ENCODE results near the gene EPS15. TPM values are rescaled to one million over a fixed set of nuclear protein-coding genes. Genes with fewer than 3 reads are reported as not detected.

EPS15 gene
- total and polyA plus RNA-seq, 10 of the 15 experiments (the other 5 are each of a cell fraction or from before 2014, with no cell fraction given) = 24.7 to 87.8 (median 56.3) TPM

DNA sequence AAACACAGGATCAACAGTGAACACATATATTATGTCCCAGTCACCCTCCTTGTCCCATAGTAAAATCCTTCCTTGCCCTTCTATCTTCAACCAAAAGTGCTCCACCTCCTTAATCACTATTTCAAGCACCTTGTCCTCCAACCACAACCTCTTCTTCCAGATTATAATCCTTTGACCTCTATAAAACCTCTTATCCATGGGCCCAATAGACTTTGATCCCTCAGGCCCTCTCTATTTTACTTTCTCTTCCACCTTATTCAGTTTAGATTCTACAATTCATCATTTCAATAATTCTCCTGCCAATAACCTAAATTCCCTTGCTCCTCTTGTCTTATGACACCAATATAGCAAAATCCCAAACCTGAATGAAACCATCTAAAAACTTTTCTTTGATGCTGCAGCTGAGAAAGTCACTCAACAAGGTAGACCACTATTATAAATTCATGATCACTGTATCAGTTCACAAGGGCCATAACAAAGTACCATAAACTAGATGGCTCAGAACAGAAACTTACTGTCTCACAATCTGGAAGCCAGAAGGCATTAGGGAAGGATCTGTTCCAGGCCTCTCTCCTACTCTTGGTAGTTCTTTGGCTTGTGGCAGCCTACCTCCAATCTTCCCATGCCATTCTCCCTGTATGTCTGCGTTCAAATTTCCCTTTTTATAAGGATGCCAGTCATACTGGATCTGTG lies 24.8 kb downstream of the EPS15 start (continued):
- TF ChIP-seq, protein P1, sequence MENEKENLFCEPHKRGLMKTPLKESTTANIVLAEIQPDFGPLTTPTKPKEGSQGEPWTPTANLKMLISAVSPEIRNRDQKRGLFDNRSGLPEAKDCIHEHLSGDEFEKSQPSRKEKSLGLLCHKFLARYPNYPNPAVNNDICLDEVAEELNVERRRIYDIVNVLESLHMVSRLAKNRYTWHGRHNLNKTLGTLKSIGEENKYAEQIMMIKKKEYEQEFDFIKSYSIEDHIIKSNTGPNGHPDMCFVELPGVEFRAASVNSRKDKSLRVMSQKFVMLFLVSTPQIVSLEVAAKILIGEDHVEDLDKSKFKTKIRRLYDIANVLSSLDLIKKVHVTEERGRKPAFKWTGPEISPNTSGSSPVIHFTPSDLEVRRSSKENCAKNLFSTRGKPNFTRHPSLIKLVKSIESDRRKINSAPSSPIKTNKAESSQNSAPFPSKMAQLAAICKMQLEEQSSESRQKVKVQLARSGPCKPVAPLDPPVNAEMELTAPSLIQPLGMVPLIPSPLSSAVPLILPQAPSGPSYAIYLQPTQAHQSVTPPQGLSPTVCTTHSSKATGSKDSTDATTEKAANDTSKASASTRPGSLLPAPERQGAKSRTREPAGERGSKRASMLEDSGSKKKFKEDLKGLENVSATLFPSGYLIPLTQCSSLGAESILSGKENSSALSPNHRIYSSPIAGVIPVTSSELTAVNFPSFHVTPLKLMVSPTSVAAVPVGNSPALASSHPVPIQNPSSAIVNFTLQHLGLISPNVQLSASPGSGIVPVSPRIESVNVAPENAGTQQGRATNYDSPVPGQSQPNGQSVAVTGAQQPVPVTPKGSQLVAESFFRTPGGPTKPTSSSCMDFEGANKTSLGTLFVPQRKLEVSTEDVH (IDR thresholded peaks at IDR 0.05; ENCODE audit: low read depth, partially characterized antibody) = no peak

DNA sequence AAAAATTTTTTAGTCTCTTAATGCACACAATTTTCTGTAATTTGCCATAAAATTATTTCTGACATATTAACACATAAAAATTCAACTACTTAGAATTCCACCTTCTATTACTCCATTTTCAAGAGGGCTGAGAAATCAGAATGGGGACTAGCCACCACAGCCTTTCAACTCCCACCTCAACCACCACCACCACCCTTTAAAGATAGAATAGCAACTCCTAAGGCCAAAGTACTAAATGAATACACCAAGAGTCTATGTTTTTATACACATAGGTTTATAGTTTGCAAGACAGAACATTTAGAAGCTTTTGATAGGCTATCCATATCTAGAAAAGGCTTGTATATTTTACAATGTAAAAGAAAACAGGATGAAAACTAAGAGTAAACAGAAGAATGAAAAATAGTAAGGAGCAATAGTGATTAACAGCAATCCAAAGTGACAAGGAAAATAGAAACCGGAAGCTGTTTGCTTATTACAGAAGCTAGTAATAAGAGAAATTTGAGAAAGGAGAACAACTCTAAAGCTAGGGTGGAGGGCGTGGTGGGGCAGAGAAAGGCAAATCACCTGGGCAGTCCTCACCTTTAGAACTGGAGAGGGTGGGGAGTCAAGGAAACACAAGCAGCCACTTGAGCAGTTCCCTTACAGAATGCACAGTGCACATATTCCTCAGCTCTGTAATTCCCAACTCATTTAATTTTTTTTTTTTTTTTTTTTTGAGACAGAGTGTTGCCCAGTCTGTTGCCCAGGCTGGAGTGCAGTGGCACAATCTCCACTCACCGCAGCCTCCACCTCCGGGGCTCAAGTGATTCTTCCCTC lies 27.7 kb downstream of the EPS15 start:
- H3K27me3 ChIP-seq (replicated peaks in 1 of 2; ENCODE audit: control insufficient read depth in 2 of 2, insufficient read depth in 2 of 2, low read length in 1 of 2) = no peaks in the 10 kb centered on the region
- H3K4me2 ChIP-seq (ENCODE audit: control insufficient read depth, insufficient read depth) = peak overlapping the region; percentile 93
- no TSS peak for BruUV-seq (replicated peaks)
- no peaks in the 10 kb centered on the region for H4K20me1 ChIP-seq (ENCODE audit: control insufficient read depth, insufficient read depth)
- peak overlapping the region; percentile 72 for H3K27ac ChIP-seq (ENCODE audit: control insufficient read depth, insufficient read depth)
- peaks cover 2% of the 10 kb centered on the region; the same call in 2 of the 3 replicates for H3K9me3 ChIP-seq (replicated peaks; ENCODE audit: control insufficient read depth, insufficient read depth, low read length)
- no peak overlapping the region for H2AFZ ChIP-seq (ENCODE audit: control insufficient read depth, low read depth, low read length)
- peaks cover 91% of the 10 kb centered on the region for H3K79me2 ChIP-seq (ENCODE audit: control insufficient read depth, insufficient read depth, low read length)
- H3K4me3 ChIP-seq = peak overlapping the region; percentile 69; the same call in 1 of the 2 replicates
- ChIA-PET SMC1A (ENCODE audit: uncharacterized antibody, unreplicated experiment) (interaction anchor here (0.6 to 6.8 kb wide), 12 partner anchors 9 to 278 kb away, joined by 3 to 53 read pairs (median 4); no protein-coding TSS in a partner anchor), POLR2A (interaction anchor here (0.6 to 2.0 kb wide), 10 partner anchors 9 to 1149 kb away, joined by 3 to 6 read pairs (median 5); no protein-coding TSS in a partner anchor), RAD21 (ENCODE audit: unreplicated experiment) (interaction anchor here (0.7 to 2.1 kb wide), 7 partner anchors 10 to 48 kb away, joined by 3 to 15 read pairs (median 5); no protein-coding TSS in a partner anchor), CTCF (interaction anchor here (0.9 to 2.2 kb wide), 3 partner anchors 18 to 43 kb away, joined by 4 to 8 read pairs (median 4); no protein-coding TSS in a partner anchor)
- in situ Hi-C loops (cut with MboI) (no loop called here), intact Hi-C loops (cut with micrococcal nuclease; ENCODE audit: unreplicated experiment) (loop anchor here (2.0 kb wide), 1 partner anchor 13 kb away; no protein-coding TSS in a partner anchor)
- peaks cover 45% of the 10 kb centered on the region for H3K4me1 ChIP-seq (ENCODE audit: control insufficient read depth, insufficient read depth, low read length)
- WGBS (ENCODE audit: insufficient coverage, insufficient replicate concordance, low lambda C conversion rate, missing lambda C conversion rate) = 0% methylated on average over 2 of the region's 4 CpGs
- DNase-seq (ENCODE audit: low read depth, low spot score) = no peak
- no peaks in the 10 kb centered on the region; a peak in 1 of 4 replicates for H3K36me3 ChIP-seq (ENCODE audit: control insufficient read depth in 2 of 2, insufficient read depth in 2 of 2, low read length in 1 of 2)
- FAIRE-seq = no peak
- no peak overlapping the region; the same call in 1 of the 2 replicates for H3K9ac ChIP-seq (ENCODE audit: control insufficient read depth, insufficient read depth, low read length)
- peak; percentile 75 for ATAC-seq
- TF ChIP-seq, protein P2, sequence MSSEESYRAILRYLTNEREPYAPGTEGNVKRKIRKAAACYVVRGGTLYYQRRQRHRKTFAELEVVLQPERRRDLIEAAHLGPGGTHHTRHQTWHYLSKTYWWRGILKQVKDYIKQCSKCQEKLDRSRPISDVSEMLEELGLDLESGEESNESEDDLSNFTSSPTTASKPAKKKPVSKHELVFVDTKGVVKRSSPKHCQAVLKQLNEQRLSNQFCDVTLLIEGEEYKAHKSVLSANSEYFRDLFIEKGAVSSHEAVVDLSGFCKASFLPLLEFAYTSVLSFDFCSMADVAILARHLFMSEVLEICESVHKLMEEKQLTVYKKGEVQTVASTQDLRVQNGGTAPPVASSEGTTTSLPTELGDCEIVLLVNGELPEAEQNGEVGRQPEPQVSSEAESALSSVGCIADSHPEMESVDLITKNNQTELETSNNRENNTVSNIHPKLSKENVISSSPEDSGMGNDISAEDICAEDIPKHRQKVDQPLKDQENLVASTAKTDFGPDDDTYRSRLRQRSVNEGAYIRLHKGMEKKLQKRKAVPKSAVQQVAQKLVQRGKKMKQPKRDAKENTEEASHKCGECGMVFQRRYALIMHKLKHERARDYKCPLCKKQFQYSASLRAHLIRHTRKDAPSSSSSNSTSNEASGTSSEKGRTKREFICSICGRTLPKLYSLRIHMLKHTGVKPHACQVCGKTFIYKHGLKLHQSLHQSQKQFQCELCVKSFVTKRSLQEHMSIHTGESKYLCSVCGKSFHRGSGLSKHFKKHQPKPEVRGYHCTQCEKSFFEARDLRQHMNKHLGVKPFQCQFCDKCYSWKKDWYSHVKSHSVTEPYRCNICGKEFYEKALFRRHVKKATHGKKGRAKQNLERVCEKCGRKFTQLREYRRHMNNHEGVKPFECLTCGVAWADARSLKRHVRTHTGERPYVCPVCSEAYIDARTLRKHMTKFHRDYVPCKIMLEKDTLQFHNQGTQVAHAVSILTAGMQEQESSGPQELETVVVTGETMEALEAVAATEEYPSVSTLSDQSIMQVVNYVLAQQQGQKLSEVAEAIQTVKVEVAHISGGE (CRISPR knock-in tag; IDR thresholded peaks at IDR 0.05) = no peak
- TF ChIP-seq, protein P3, sequence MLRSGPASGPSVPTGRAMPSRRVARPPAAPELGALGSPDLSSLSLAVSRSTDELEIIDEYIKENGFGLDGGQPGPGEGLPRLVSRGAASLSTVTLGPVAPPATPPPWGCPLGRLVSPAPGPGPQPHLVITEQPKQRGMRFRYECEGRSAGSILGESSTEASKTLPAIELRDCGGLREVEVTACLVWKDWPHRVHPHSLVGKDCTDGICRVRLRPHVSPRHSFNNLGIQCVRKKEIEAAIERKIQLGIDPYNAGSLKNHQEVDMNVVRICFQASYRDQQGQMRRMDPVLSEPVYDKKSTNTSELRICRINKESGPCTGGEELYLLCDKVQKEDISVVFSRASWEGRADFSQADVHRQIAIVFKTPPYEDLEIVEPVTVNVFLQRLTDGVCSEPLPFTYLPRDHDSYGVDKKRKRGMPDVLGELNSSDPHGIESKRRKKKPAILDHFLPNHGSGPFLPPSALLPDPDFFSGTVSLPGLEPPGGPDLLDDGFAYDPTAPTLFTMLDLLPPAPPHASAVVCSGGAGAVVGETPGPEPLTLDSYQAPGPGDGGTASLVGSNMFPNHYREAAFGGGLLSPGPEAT (IDR thresholded peaks at IDR 0.05; ENCODE audit: low read depth) = peak; percentile 39; the same call in 1 of the 2 replicates
- TF ChIP-seq CBFB (IDR thresholded peaks at IDR 0.05; ENCODE audit: low read depth) = no peak
- TF ChIP-seq, protein P4, sequence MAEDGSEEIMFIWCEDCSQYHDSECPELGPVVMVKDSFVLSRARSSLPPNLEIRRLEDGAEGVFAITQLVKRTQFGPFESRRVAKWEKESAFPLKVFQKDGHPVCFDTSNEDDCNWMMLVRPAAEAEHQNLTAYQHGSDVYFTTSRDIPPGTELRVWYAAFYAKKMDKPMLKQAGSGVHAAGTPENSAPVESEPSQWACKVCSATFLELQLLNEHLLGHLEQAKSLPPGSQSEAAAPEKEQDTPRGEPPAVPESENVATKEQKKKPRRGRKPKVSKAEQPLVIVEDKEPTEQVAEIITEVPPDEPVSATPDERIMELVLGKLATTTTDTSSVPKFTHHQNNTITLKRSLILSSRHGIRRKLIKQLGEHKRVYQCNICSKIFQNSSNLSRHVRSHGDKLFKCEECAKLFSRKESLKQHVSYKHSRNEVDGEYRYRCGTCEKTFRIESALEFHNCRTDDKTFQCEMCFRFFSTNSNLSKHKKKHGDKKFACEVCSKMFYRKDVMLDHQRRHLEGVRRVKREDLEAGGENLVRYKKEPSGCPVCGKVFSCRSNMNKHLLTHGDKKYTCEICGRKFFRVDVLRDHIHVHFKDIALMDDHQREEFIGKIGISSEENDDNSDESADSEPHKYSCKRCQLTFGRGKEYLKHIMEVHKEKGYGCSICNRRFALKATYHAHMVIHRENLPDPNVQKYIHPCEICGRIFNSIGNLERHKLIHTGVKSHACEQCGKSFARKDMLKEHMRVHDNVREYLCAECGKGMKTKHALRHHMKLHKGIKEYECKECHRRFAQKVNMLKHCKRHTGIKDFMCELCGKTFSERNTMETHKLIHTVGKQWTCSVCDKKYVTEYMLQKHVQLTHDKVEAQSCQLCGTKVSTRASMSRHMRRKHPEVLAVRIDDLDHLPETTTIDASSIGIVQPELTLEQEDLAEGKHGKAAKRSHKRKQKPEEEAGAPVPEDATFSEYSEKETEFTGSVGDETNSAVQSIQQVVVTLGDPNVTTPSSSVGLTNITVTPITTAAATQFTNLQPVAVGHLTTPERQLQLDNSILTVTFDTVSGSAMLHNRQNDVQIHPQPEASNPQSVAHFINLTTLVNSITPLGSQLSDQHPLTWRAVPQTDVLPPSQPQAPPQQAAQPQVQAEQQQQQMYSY (CRISPR knock-in tag; IDR thresholded peaks at IDR 0.05) = no peak
- 0 out of 2 replicates have a peak, but pooled peaks have one; percentile 34 for TF ChIP-seq NBN (IDR thresholded peaks at IDR 0.05)
